ENCODE results near the gene SLC35F3.

Gene SLC35F3

DNA sequence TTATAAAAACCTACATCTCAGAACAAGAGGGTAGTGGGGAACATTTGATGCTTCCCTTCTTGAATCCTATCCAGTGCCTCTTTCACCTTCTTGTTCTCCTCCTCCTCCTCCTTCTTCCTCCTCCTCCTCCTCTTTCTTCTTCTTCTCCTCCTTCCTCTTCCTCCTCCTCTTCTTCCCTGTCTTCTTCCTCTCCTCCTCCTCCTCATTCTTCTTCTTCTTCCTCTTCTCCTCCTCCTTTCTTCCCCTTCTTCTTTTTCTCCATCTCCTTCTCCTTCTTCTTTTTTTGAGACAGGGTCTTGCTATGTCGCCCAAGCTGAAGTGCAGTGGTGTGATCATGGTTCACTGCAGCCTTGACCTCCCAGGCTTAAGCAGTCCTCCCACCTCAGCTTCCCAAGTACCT is 31.9 kb downstream of the SLC35F3 start:
- intact Hi-C loops (cut with micrococcal nuclease) = no loop called here
- no peak overlapping the region for H3K4me3 Mint-ChIP-seq
- H3K9me3 Mint-ChIP-seq = no peaks in the 10 kb centered on the region
- H3K27me3 Mint-ChIP-seq = no peaks in the 10 kb centered on the region
- no peaks in the 10 kb centered on the region for H3K36me3 Mint-ChIP-seq (ENCODE audit: low read depth)
- no peaks in the 10 kb centered on the region for H3K4me1 Mint-ChIP-seq (ENCODE audit: low read depth)
- no peak overlapping the region for H3K27ac Mint-ChIP-seq

DNA sequence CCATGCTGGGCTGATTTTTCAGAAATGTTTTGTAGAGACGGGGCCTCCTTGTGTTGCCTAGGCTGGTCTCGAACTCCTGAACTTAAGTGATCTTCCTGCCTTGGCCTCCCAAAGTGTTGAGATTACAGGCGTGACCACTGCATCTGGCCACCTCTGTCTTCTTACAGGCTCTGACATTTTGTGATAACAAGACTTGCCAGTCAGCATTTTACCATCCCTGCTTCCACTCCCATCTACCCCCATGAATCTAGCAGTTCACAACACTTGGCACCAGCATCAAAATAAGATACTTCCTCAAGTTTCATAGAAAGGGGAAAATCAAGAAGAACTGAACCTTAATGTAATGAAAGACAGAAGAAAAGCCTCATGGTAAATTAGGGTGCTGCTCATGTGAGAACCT is 32.4 kb downstream of the SLC35F3 start:
- intact Hi-C loops (cut with micrococcal nuclease) = no loop called here
- Mint-ChIP-seq H3K4me3 (no peak overlapping the region), H3K36me3 (ENCODE audit: low read depth) (no peaks in the 10 kb centered on the region), H3K4me1 (ENCODE audit: low read depth) (no peaks in the 10 kb centered on the region), H3K9me3 (no peaks in the 10 kb centered on the region), H3K27me3 (no peaks in the 10 kb centered on the region), H3K27ac (no peak overlapping the region)

DNA sequence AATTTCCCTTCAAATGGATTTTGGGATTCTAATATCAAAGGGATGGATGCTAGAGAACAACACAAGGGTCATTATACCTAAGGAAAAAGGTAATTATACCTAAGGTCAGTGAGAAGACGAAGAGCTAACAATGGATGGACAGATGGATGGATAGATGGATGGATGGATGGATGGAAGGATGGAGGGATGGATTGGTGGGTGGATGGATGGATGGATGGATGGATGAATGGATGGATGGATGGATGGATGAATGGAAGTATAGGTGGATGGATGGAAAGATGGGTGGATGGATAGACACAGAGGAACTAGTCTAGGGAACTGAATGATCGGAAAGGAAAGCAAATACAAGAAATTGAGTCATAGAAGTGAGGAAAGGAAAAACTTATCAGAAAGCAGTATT is 34.0 kb downstream of the SLC35F3 start:
- intact Hi-C loops (cut with micrococcal nuclease) = no loop called here
- no peaks in the 10 kb centered on the region for H3K27me3 Mint-ChIP-seq
- H3K4me3 Mint-ChIP-seq = no peak overlapping the region
- H3K9me3 Mint-ChIP-seq = no peaks in the 10 kb centered on the region
- no peaks in the 10 kb centered on the region for H3K36me3 Mint-ChIP-seq (ENCODE audit: low read depth)
- H3K27ac Mint-ChIP-seq = no peak overlapping the region
- no peaks in the 10 kb centered on the region for H3K4me1 Mint-ChIP-seq (ENCODE audit: low read depth)

DNA sequence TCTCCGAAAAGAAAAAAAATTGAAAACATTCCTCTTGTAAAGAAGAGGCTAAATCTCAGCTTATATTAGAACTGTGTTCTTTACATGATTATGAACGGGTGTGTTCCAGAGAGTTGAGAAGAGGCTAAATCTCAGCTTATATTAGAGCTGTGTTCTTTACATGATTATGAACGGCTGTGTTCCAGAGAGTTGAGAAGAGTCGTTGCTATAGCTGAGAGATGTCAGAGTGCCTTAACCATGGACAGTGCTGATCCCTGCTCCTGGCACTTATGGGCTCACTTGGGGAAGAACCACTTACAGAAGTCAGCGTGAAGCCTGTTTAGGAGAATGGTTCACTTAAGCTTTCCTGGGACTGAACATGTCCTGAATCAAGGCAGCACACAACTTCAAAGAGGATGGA is 35.0 kb downstream of the SLC35F3 start:
- Mint-ChIP-seq H3K27ac (no peak overlapping the region), H3K4me1 (ENCODE audit: low read depth) (no peaks in the 10 kb centered on the region), H3K36me3 (ENCODE audit: low read depth) (no peaks in the 10 kb centered on the region), H3K27me3 (no peaks in the 10 kb centered on the region), H3K9me3 (no peaks in the 10 kb centered on the region), H3K4me3 (no peak overlapping the region)
- intact Hi-C loops (cut with micrococcal nuclease) = no loop called here

DNA sequence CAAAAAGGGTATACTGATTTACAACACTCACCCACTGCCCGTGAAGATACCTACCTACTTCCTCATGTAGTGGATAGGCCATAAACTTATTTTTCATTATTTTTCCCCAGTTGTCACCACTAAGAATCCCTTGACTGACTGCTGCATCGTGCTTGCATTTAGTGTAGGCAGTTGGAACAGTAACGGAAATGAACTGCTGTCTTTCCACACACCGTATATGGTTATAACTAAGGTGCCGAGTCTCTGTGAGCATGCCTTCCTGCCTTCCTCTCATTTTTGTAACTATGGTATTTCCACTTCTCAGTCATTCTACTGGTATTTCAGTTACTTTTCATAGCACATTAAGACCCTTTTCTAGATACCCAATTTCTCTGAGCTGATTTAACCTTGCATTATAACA is 36.4 kb downstream of the SLC35F3 start:
- H3K4me1 Mint-ChIP-seq (ENCODE audit: low read depth) = no peaks in the 10 kb centered on the region
- no peaks in the 10 kb centered on the region for H3K27me3 Mint-ChIP-seq
- H3K36me3 Mint-ChIP-seq (ENCODE audit: low read depth) = no peaks in the 10 kb centered on the region
- intact Hi-C loops (cut with micrococcal nuclease) = no loop called here
- no peak overlapping the region for H3K4me3 Mint-ChIP-seq
- H3K9me3 Mint-ChIP-seq = no peaks in the 10 kb centered on the region
- no peak overlapping the region for H3K27ac Mint-ChIP-seq

DNA sequence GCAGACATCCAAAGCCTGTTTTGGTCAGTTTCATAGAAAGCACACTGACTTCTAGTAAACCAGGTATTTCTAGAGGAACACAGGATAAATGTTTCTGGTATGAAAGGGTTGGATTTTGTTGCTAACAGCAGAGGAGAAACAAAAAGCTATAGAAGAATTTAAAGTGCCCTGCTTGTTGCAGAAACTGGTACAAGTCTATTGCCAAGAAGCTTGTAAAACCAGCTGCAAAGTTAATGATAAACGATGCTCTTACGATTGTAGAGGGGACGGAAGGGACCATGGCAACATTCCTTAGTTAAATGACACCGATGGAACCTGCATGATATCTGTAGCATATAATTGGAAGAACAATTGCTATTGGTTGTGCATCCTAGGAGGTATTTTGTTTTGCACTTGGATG is 40.1 kb downstream of the SLC35F3 start:
- H3K4me3 Mint-ChIP-seq = no peak overlapping the region
- H3K36me3 Mint-ChIP-seq (ENCODE audit: low read depth) = no peaks in the 10 kb centered on the region
- no peak overlapping the region for H3K27ac Mint-ChIP-seq
- peaks cover 8% of the 10 kb centered on the region for H3K9me3 Mint-ChIP-seq
- H3K27me3 Mint-ChIP-seq = no peaks in the 10 kb centered on the region
- intact Hi-C loops (cut with micrococcal nuclease) = no loop called here
- no peaks in the 10 kb centered on the region for H3K4me1 Mint-ChIP-seq (ENCODE audit: low read depth)

DNA sequence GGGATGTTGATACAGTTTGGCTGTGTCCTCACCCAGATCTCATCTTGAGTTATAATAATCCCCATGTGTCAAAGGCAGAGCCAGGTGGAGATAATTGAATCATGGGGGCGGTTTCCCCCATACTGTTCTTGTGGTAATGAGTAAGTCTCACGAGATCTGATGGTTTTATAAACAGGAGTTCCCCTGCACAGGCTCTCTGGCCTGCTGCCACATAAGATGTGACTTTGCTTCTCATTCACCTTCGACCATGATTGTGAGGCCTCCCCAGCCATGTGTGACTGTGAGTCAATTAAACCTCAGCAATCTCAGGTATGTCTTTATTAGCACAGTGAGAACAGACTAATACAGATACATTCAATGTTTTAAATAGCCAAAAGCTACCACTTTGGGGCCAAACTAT is 41.1 kb downstream of the SLC35F3 start:
- peaks cover 15% of the 10 kb centered on the region for H3K9me3 Mint-ChIP-seq
- H3K4me3 Mint-ChIP-seq = no peak overlapping the region
- intact Hi-C loops (cut with micrococcal nuclease) = no loop called here
- H3K4me1 Mint-ChIP-seq (ENCODE audit: low read depth) = no peaks in the 10 kb centered on the region
- no peaks in the 10 kb centered on the region for H3K36me3 Mint-ChIP-seq (ENCODE audit: low read depth)
- no peak overlapping the region for H3K27ac Mint-ChIP-seq
- H3K27me3 Mint-ChIP-seq = no peaks in the 10 kb centered on the region

DNA sequence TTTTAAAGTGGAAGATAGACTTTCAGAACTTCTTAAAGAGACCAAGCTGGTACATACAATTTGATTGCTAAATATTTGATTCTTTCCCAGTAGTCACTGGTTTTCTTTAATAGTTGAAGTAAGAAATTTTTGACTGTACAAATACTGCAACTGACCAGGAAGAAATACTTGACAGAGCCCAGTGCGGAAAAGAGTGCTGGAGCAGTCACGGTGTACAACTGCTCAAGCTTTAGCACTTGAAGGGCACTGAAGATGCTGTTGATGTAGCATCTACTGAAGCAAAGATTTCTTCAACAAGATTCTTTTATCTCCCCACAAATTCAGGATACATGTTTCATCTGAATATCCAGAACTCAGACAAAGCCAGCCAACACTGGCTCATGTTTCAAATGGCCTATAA is 41.5 kb downstream of the SLC35F3 start:
- Mint-ChIP-seq H3K36me3 (ENCODE audit: low read depth) (no peaks in the 10 kb centered on the region), H3K27ac (no peak overlapping the region), H3K4me1 (ENCODE audit: low read depth) (no peaks in the 10 kb centered on the region), H3K9me3 (peaks cover 19% of the 10 kb centered on the region), H3K27me3 (no peaks in the 10 kb centered on the region), H3K4me3 (no peak overlapping the region)
- intact Hi-C loops (cut with micrococcal nuclease) = no loop called here

DNA sequence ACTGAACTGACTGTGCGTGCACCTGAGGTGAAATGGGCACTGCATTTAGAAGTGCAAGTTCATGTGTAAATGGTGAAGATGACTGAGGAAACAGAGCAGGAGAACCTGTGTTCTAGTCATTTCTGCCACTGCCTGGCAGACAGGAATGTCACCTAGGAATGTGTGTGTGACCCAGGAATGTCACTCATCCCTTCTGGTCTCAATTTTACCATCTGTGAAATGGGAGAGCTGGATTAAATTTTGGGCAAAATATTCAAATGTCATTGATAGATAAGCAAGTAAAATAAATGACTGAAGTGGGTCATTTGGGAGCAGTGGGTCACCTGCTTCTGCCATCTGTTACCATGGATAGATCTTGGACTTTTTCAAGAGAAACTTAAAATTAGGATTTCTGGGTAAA is 42.2 kb downstream of the SLC35F3 start:
- intact Hi-C loops (cut with micrococcal nuclease) = no loop called here
- Mint-ChIP-seq H3K4me1 (ENCODE audit: low read depth) (no peaks in the 10 kb centered on the region), H3K4me3 (no peak overlapping the region), H3K27me3 (no peaks in the 10 kb centered on the region), H3K9me3 (peaks cover 27% of the 10 kb centered on the region), H3K36me3 (ENCODE audit: low read depth) (no peaks in the 10 kb centered on the region), H3K27ac (no peak overlapping the region)

DNA sequence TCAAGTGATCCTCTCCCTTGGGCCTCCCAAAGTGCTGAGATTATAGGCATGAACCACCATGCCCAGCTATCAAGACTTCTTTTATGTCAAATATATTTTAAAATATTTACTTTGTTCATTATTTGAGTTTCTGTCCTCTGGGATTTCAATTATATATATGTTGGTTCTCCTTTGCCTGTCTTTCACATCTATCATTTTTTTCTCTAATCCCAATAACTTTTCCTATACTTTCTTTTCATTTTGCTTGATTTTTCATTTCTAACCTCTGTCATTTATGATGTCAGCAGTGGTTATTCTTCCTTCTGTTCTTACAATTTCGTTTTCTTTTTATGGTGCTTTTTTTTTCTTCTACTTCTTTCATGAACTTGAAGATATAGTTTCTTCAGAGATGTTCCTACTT is 47.3 kb downstream of the SLC35F3 start:
- Mint-ChIP-seq H3K27ac (no peak overlapping the region), H3K4me1 (ENCODE audit: low read depth) (no peaks in the 10 kb centered on the region), H3K36me3 (ENCODE audit: low read depth) (no peaks in the 10 kb centered on the region), H3K9me3 (peaks cover 49% of the 10 kb centered on the region), H3K27me3 (no peaks in the 10 kb centered on the region), H3K4me3 (no peak overlapping the region)
- intact Hi-C loops (cut with micrococcal nuclease) = no loop called here

DNA sequence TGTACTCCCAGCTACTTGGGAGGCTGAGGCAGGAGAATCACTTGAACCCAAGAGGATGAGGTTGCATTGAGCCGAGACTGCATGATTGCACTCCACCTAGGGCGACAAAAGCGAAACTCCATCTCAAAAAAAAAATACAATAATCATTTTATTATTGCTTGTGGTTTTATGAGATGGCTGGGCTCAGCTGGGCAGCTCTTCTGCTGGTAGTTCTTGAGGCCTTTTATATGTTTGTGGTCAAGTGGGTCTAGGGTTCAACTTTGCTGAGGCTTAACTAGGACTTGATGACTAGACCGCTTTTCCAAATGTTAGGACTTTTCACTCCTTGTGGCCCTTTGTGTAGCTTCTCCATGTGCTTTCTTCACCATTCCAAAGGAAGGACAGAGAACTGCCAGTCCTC is 53.2 kb downstream of the SLC35F3 start:
- intact Hi-C loops (cut with micrococcal nuclease) = no loop called here
- Mint-ChIP-seq H3K4me3 (no peak overlapping the region), H3K9me3 (peaks cover 22% of the 10 kb centered on the region), H3K27me3 (peaks cover 1% of the 10 kb centered on the region), H3K36me3 (ENCODE audit: low read depth) (no peaks in the 10 kb centered on the region), H3K4me1 (ENCODE audit: low read depth) (no peaks in the 10 kb centered on the region), H3K27ac (no peak overlapping the region)

DNA sequence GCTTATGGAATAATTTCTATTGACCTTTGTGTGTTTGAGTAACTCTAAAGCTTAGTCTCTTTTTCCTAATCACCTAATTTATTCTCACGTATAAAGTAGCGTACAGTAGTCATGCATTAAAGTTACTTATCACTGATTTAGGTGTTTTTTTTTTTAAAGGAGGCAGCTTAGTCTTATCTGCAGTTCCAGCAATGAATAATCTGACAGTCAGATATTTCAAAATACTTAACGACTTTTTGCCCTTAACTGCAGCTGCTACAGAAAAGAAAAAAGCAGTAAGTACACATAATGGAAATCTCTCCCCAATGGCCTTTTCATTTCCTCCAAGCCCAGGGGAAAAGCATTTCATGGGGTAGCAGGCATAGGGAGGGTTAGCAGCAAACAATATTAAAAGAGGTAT is 54.6 kb downstream of the SLC35F3 start:
- H3K4me1 Mint-ChIP-seq (ENCODE audit: low read depth) = no peaks in the 10 kb centered on the region
- peaks cover 1% of the 10 kb centered on the region for H3K27me3 Mint-ChIP-seq
- intact Hi-C loops (cut with micrococcal nuclease) = no loop called here
- H3K9me3 Mint-ChIP-seq = peaks cover 11% of the 10 kb centered on the region
- H3K36me3 Mint-ChIP-seq (ENCODE audit: low read depth) = no peaks in the 10 kb centered on the region
- no peak overlapping the region for H3K4me3 Mint-ChIP-seq
- H3K27ac Mint-ChIP-seq = no peak overlapping the region

DNA sequence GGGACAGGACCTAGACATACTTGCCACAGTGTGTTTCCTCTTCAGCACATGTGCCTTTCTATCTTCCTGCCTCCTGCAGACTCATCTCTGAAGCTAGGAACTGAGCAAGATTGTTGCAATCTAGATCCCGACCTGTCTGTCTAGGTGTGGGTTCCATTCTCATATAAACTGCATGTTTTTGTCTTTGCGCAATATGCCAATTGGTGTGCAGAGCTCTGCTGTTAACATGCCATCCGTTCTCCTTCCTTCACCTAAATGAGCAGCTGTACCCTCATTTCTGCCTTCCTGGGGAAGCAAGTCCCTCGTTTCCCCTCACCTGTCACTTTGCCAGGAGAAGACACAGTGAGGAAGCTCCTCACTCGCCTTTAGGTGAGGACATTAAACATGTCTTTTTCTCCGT is 55.5 kb downstream of the SLC35F3 start:
- Mint-ChIP-seq H3K4me3 (no peak overlapping the region), H3K27ac (no peak overlapping the region), H3K9me3 (peaks cover 19% of the 10 kb centered on the region), H3K36me3 (ENCODE audit: low read depth) (no peaks in the 10 kb centered on the region), H3K4me1 (ENCODE audit: low read depth) (no peaks in the 10 kb centered on the region), H3K27me3 (peaks cover 1% of the 10 kb centered on the region)
- intact Hi-C loops (cut with micrococcal nuclease) = no loop called here

DNA sequence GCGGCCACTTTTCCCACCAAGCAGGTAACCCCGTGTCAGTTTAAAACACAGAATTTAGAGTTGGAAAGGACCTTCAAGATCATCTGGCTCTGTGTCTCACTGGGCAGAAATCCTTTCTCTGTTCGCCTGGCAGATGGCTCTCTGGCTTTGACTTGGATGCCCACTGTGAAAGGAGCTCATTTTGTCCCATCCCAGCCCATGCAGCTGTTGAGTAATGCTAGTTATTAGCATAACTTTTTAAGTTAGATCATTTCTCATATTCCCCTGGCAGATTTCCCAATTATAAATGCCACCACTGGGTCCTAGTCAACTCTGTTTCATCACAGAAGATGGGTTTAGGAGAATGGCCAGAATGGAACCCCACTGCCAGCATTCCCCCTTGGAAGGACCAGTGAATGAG is 55.9 kb downstream of the SLC35F3 start:
- Mint-ChIP-seq H3K4me3 (no peak overlapping the region), H3K9me3 (peaks cover 19% of the 10 kb centered on the region), H3K27me3 (peaks cover 1% of the 10 kb centered on the region), H3K4me1 (ENCODE audit: low read depth) (no peaks in the 10 kb centered on the region), H3K27ac (no peak overlapping the region), H3K36me3 (ENCODE audit: low read depth) (no peaks in the 10 kb centered on the region)
- intact Hi-C loops (cut with micrococcal nuclease) = no loop called here

DNA sequence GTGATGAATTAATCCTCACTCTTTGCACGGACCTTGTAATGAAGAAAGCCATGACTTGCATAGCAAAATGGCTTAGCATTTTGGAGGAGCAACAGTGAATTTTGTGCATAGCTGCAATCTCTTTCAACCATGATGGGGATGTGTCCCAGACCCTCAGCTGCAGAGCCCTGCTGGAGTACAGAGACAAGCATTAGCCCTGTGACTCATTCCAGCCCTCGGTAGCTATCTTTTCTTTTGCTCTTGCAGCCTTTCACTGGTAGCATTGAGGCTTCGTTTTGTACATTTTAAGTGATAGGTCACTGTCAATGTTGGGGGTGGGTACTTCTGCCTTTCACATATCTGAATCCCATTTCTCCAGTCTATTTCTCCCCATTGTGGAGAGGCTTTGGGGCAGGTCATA is 58.4 kb downstream of the SLC35F3 start:
- no peaks in the 10 kb centered on the region for H3K36me3 Mint-ChIP-seq (ENCODE audit: low read depth)
- no peaks in the 10 kb centered on the region for H3K4me1 Mint-ChIP-seq (ENCODE audit: low read depth)
- no peak overlapping the region for H3K27ac Mint-ChIP-seq

DNA sequence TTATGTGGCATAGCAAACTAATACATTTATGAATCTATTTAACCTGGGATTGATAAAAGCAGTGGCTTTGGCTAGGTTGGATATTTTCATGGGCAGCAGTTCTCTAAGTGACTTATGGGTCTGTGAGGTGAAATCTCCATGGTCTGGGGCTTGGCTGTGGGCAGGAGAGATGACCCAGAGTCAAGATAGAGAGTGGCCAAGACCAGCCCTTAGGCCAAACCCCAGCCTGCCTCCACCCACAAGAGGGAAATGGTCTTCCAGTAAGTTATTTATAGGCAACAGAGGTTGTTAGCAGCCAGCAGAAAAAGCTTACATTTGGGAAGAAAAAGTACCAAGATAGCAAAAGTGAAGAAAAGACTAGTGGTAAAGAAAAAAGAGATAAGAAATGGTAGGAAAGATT is 61.4 kb downstream of the SLC35F3 start:
- peaks cover 10% of the 10 kb centered on the region for H3K9me3 Mint-ChIP-seq
- no peak overlapping the region for H3K27ac Mint-ChIP-seq
- no peak overlapping the region for H3K4me3 Mint-ChIP-seq
- H3K36me3 Mint-ChIP-seq (ENCODE audit: low read depth) = no peaks in the 10 kb centered on the region
- peaks cover 1% of the 10 kb centered on the region for H3K27me3 Mint-ChIP-seq
- no peaks in the 10 kb centered on the region for H3K4me1 Mint-ChIP-seq (ENCODE audit: low read depth)
- intact Hi-C loops (cut with micrococcal nuclease) = no loop called here

More for the DNA sequence above, 58.4 kb downstream of the SLC35F3 start:
- intact Hi-C loops (cut with micrococcal nuclease) = no loop called here
- no peak overlapping the region for H3K4me3 Mint-ChIP-seq
- H3K9me3 Mint-ChIP-seq = peaks cover 16% of the 10 kb centered on the region
- peaks cover 1% of the 10 kb centered on the region for H3K27me3 Mint-ChIP-seq

All from dendritic cell treated with granulocyte-macrophage colony-stimulating factor and Interleukin-4, amounts not matched to agents 40 ng/mL and 50 ng/mL, for 4 days (primary cell).